Measurements from ENCODE around the gene CCDC13. TPM values are rescaled to one million over a fixed set of nuclear protein-coding genes. Genes with fewer than 3 reads are reported as not detected.
A peak's percentile ranks its signal among the peaks of the same experiment; 100 is the strongest.

CCDC13 gene
- total and polyA plus RNA-seq, 2 of the 13 experiments (the other 11 are each of a cell fraction or from before 2014, with no cell fraction given), result 0.22 to 0.51 TPM

- H3K79me2 ChIP-seq (ENCODE audit: insufficient read depth, low read length), result peaks cover 48% of the 10 kb centered on the region
- H3K9ac ChIP-seq (ENCODE audit: insufficient read depth, low read depth, low read length), result peak overlapping the region; percentile 97
- H3K27me3 ChIP-seq (ENCODE audit: control insufficient read depth in 1 of 2, insufficient read depth in 2 of 2, low read length in 2 of 2), result no peaks in the 10 kb centered on the region; a peak in 1 of 5 replicates
- peak; percentile 37 for ATAC-seq
- H3K27ac ChIP-seq (ENCODE audit: extremely low read length, insufficient read depth, low read length), result peak overlapping the region; percentile 93
- peak; percentile 34 for FAIRE-seq
- BruUV-seq (replicated peaks), result no TSS peak
- H3K36me3 ChIP-seq (replicated peaks in 1 of 2; ENCODE audit: control insufficient read depth in 1 of 2, insufficient read depth in 2 of 2, low read length in 2 of 2), result peaks cover 0 to 10% of the 10 kb centered on the region in 2 experiments; a peak in 1 of 5 replicates
- H3K4me3 ChIP-seq (replicated peaks in 1 of 3; ENCODE audit: insufficient read depth in 1 of 3, low read depth in 2 of 3, low read length in 3 of 3), result peak overlapping the region; percentile 87 to 98 (median 92)
- peak overlapping the region; percentile 92 for H3K4me2 ChIP-seq (ENCODE audit: low read depth, low read length)
- H2AFZ ChIP-seq (ENCODE audit: low read length), result no peak overlapping the region
- 0 out of 2 replicates have a peak, but pooled peaks cover 3% of the 10 kb centered on the region for H4K20me1 ChIP-seq (ENCODE audit: insufficient read depth, low read length)
- intact Hi-C loops (cut with micrococcal nuclease; ENCODE audit: unreplicated experiment) (loop anchor here (1.0 kb wide), 1 partner anchor 52 kb away; no protein-coding TSS in a partner anchor), in situ Hi-C loops (cut with HindIII; ENCODE audit: extremely low pct_ligation_motif_present, low pct_unique_long_range_greater_than_20kb) (no loop called here)
- H3K9me3 ChIP-seq (ENCODE audit: low read length), result no peaks in the 10 kb centered on the region
- peak; percentile 33 for DNase-seq (ENCODE audit: low spot score)
- peaks cover 66% of the 10 kb centered on the region for H3K4me1 ChIP-seq (ENCODE audit: insufficient read depth, low read length)
- POLR2A ChIA-PET, result interaction anchor here (0.6 to 5.0 kb wide), 22 partner anchors 9 to 213 kb away, joined by 3 to 105 read pairs (median 8); partner anchors contain the start of genes CYP8B1, NKTR and SS18L2
- CTCF ChIA-PET (ENCODE audit: low intra/inter-chr PET ratio, low total read pairs), result no interaction called here
- 0% methylated on average over 18 of the region's 33 CpGs for WGBS (ENCODE audit: low lambda C conversion rate)
- no peak for TF ChIP-seq ZNF460 (CRISPR knock-in tag; IDR thresholded peaks at IDR 0.05; ENCODE audit: borderline replicate concordance)
- TF ChIP-seq GMEB1 (CRISPR knock-in tag; IDR thresholded peaks at IDR 0.05; ENCODE audit: borderline replicate concordance), result no peak
- TF ChIP-seq PLSCR1 (CRISPR knock-in tag; IDR thresholded peaks at IDR 0.05; ENCODE audit: borderline replicate concordance), result no peak
- no peak for TF ChIP-seq ZNF7 (CRISPR knock-in tag; IDR thresholded peaks at IDR 0.05)
- TF ChIP-seq SUZ12 (IDR thresholded peaks at IDR 0.05; ENCODE audit: low read depth, low read length), result no peak
- no peak for TF ChIP-seq NAIF1 (CRISPR knock-in tag; IDR thresholded peaks at IDR 0.05; ENCODE audit: borderline replicate concordance)
- no peak for TF ChIP-seq FOXK2 (IDR thresholded peaks at IDR 0.05)
- TF ChIP-seq GZF1 (CRISPR knock-in tag; IDR thresholded peaks at IDR 0.05), result no peak; the same call in 1 of the 2 replicates
- TF ChIP-seq TP53 (CRISPR knock-in tag; conservative IDR thresholded peaks at IDR 0.05), result no peak
- 0 out of 4 replicates have a peak, but pooled peaks of 1 of the 2 experiments have one; percentile 5 for TF ChIP-seq KLF16 (CRISPR knock-in tag; IDR thresholded peaks at IDR 0.05)
- TF ChIP-seq ZNF280D (CRISPR knock-in tag; IDR thresholded peaks at IDR 0.05), result 0 out of 2 replicates have a peak, but pooled peaks have one; percentile 8
- TF ChIP-seq ZNF280B (CRISPR knock-in tag; IDR thresholded peaks at IDR 0.05; ENCODE audit: borderline replicate concordance), result no peak
- TF ChIP-seq ZNF138 (CRISPR knock-in tag; IDR thresholded peaks at IDR 0.05; ENCODE audit: low read depth), result no peak
- TF ChIP-seq HIVEP1 (CRISPR knock-in tag; IDR thresholded peaks at IDR 0.05), result no peak
- TF ChIP-seq SRSF1 (optimal IDR thresholded peaks at IDR 0.05; ENCODE audit: low read depth, low read length), result no peak
These were observed 30.5 kb upstream of the CCDC13 start for GRCh38 chr3:42803414-42804105.

Data from HepG2 (cell line).